Measurements from ENCODE around the gene RTEL1. TPM values are rescaled to one million over a fixed set of nuclear protein-coding genes. Genes with fewer than 3 reads are reported as not detected.

RTEL1 gene
- total and polyA plus RNA-seq, 2 experiments from 2014 or later, result 14.8 to 14.9 TPM

- H3K27ac ChIP-seq, result peak overlapping the region; percentile 43
- DNase-seq (ENCODE audit: low read depth in 1 of 2, low spot score in 1 of 2), result no peak
Observed at GRCh38 chr20:63744574-63745423, 86.7 kb downstream of the RTEL1 start.

GRCh38 chr20:63745424-63745805 lies 87.3 kb downstream of the RTEL1 start:
- no peaks in the 10 kb centered on the region for H3K27me3 ChIP-seq
- no peak for DNase-seq (ENCODE audit: low read depth in 1 of 2, low spot score in 1 of 2)
- H3K36me3 ChIP-seq, result peaks cover 30% of the 10 kb centered on the region
- H3K9me3 ChIP-seq (ENCODE audit: low read depth), result no peaks in the 10 kb centered on the region
- H3K4me1 ChIP-seq (ENCODE audit: low read depth), result peaks cover 13% of the 10 kb centered on the region
- H3K27ac ChIP-seq, result peak overlapping the region; percentile 43
- TF ChIP-seq CTCF (IDR thresholded peaks at IDR 0.05; ENCODE audit: low read depth, low read length), result no peak
- H3K4me3 ChIP-seq, result no peak overlapping the region

More at GRCh38 chr20:63744574-63745423, 86.7 kb downstream of the RTEL1 start:
- TF ChIP-seq CTCF (IDR thresholded peaks at IDR 0.05; ENCODE audit: low read depth, low read length), result no peak
- Histone ChIP-seq H3K4me1 (ENCODE audit: low read depth) (peaks cover 13% of the 10 kb centered on the region), H3K9me3 (ENCODE audit: low read depth) (no peaks in the 10 kb centered on the region), H3K4me3 (no peak overlapping the region), H3K27me3 (no peaks in the 10 kb centered on the region), H3K36me3 (peaks cover 30% of the 10 kb centered on the region)

Other genes starting within 250 kb of the RTEL1 start
- gene KCNQ2, start 185.7 kb upstream of the RTEL1 start, total RNA-seq, result 13.7 and 18.0 TPM in 2 replicates
- 17.3 and 18.6 TPM in 2 replicates for gene KCNQ2, start 185.7 kb upstream of the RTEL1 start, polyA plus RNA-seq
- gene EEF1A2, start 159.2 kb upstream of the RTEL1 start, total RNA-seq, result 1,016 and 1,067 TPM in 2 replicates
- 309 and 337 TPM in 2 replicates for gene EEF1A2, start 159.2 kb upstream of the RTEL1 start, polyA plus RNA-seq
- gene PPDPF, start 137.5 kb upstream of the RTEL1 start, total RNA-seq, result 248 and 265 TPM in 2 replicates
- 368 and 463 TPM in 2 replicates for gene PPDPF, start 137.5 kb upstream of the RTEL1 start, polyA plus RNA-seq
- gene PTK6, start 120.9 kb upstream of the RTEL1 start, total RNA-seq, result not detected in 2 replicates
- 0.30 and 0.38 TPM in 2 replicates for gene PTK6, start 120.9 kb upstream of the RTEL1 start, polyA plus RNA-seq
- not detected in 2 replicates for gene SRMS, start 110.6 kb upstream of the RTEL1 start, total RNA-seq
- not detected in 2 replicates for gene SRMS, start 110.6 kb upstream of the RTEL1 start, polyA plus RNA-seq
- 3.4 and 3.7 TPM in 2 replicates for gene FNDC11, start 104.2 kb upstream of the RTEL1 start, total RNA-seq
- gene FNDC11, start 104.2 kb upstream of the RTEL1 start, polyA plus RNA-seq, result 0.09 and 2.9 TPM in 2 replicates
- 8.7 and 14.3 TPM in 2 replicates for gene HELZ2, start 84.1 kb upstream of the RTEL1 start, total RNA-seq
- gene HELZ2, start 84.1 kb upstream of the RTEL1 start, polyA plus RNA-seq, result 1.4 and 1.7 TPM in 2 replicates
- gene GMEB2, start 31.2 kb upstream of the RTEL1 start, total RNA-seq, result 10.9 and 15.4 TPM in 2 replicates
- gene GMEB2, start 31.2 kb upstream of the RTEL1 start, polyA plus RNA-seq, result 10.8 and 11.4 TPM in 2 replicates
- 6.6 and 18.4 TPM in 2 replicates for gene STMN3, start 4.9 kb upstream of the RTEL1 start, total RNA-seq
- gene STMN3, start 4.9 kb upstream of the RTEL1 start, polyA plus RNA-seq, result 5.7 and 9.9 TPM in 2 replicates
- 9.5 and 10.3 TPM in 2 replicates for gene TNFRSF6B, start 38.3 kb downstream of the RTEL1 start, total RNA-seq
- 3.3 and 4.9 TPM in 2 replicates for gene TNFRSF6B, start 38.3 kb downstream of the RTEL1 start, polyA plus RNA-seq
- 46.1 and 61.3 TPM in 2 replicates for gene ARFRP1, start 49.7 kb downstream of the RTEL1 start, total RNA-seq
- gene ARFRP1, start 49.7 kb downstream of the RTEL1 start, polyA plus RNA-seq, result 75.0 and 85.1 TPM in 2 replicates
- 36.3 and 48.8 TPM in 2 replicates for gene ZGPAT, start 49.7 kb downstream of the RTEL1 start, total RNA-seq
- 30.0 and 37.5 TPM in 2 replicates for gene ZGPAT, start 49.7 kb downstream of the RTEL1 start, polyA plus RNA-seq
- gene LIME1, start 78.4 kb downstream of the RTEL1 start, total RNA-seq, result 10.1 and 19.2 TPM in 2 replicates
- gene LIME1, start 78.4 kb downstream of the RTEL1 start, polyA plus RNA-seq, result 7.0 and 17.4 TPM in 2 replicates
- gene SLC2A4RG, start 81.5 kb downstream of the RTEL1 start, total RNA-seq, result 79.2 and 177 TPM in 2 replicates
- 46.6 and 58.0 TPM in 2 replicates for gene SLC2A4RG, start 81.5 kb downstream of the RTEL1 start, polyA plus RNA-seq
- 43.1 and 53.4 TPM in 2 replicates for gene ZBTB46, start 173.0 kb downstream of the RTEL1 start, total RNA-seq
- 24.1 and 24.5 TPM in 2 replicates for gene ZBTB46, start 173.0 kb downstream of the RTEL1 start, polyA plus RNA-seq
- not detected in 2 replicates for gene ABHD16B, start 203.2 kb downstream of the RTEL1 start, total RNA-seq
- 3.4 and 4.6 TPM in 2 replicates for gene ABHD16B, start 203.2 kb downstream of the RTEL1 start, polyA plus RNA-seq
- 103 and 105 TPM in 2 replicates for gene TPD52L2, start 207.0 kb downstream of the RTEL1 start, total RNA-seq
- 114 and 121 TPM in 2 replicates for gene TPD52L2, start 207.0 kb downstream of the RTEL1 start, polyA plus RNA-seq
- 37.7 and 45.4 TPM in 2 replicates for gene DNAJC5, start 236.8 kb downstream of the RTEL1 start, total RNA-seq
- gene DNAJC5, start 236.8 kb downstream of the RTEL1 start, polyA plus RNA-seq, result 9.4 and 10.2 TPM in 2 replicates